ENCODE measurements around the gene PCMTD2. TPM values are rescaled to one million over a fixed set of nuclear protein-coding genes. Genes with fewer than 3 reads are reported as not detected.
A peak's percentile ranks its signal among the peaks of the same experiment; 100 is the strongest.
"Not testable (repeated sequence)": the region's sequence is repeated elsewhere in the genome, so short reads cannot be mapped to it uniquely, and the experiment has no call there.

Gene PCMTD2
- total and polyA plus RNA-seq, 5 donors from 2014 or later: 51.1 to 112 (median 79.4) TPM

- Mint-ChIP-seq H3K36me3 (peaks cover 16% of the 10 kb centered on the region), H3K4me3 (no peak overlapping the region), H3K9me3 (peaks cover 0 to 6% (median 0%) of the 10 kb centered on the region in 7 donors), H3K27ac (no peak overlapping the region), H3K27me3 (no peaks in the 10 kb centered on the region), H3K4me1 (peaks cover 7 to 12% (median 9%) of the 10 kb centered on the region in 4 donors)
- no peaks in the 10 kb centered on the region for H3K36me3 ChIP-seq (ENCODE audit: control insufficient read depth, insufficient read depth, low read length)
- H3K27me3 ChIP-seq (ENCODE audit: control insufficient read depth, insufficient read depth, low read length): no peaks in the 10 kb centered on the region
- ATAC-seq (ENCODE audit: low read depth in 2 of 2): no peak
- no peak for DNase-seq
- no peaks in the 10 kb centered on the region for H3K4me1 ChIP-seq (ENCODE audit: control insufficient read depth, insufficient read depth, low read length, poor library complexity, severe bottlenecking)
- H3K9me3 ChIP-seq (ENCODE audit: control insufficient read depth in 2 of 2, low read length in 2 of 2): no peaks in the 10 kb centered on the region
- no peak overlapping the region for H3K27ac ChIP-seq (ENCODE audit: insufficient read depth, low read length, poor library complexity, severe bottlenecking)
- H3K4me3 ChIP-seq (ENCODE audit: low read depth, low read length): no peak overlapping the region
Measured at GRCh38 chr20:64279826-64280459, 24.4 kb downstream of the PCMTD2 start.

GRCh38 chr20:64280460-64280843, 24.9 kb downstream of the PCMTD2 start:
- ATAC-seq (ENCODE audit: low read depth in 2 of 2) (no peak), DNase-seq (no peak)
- Histone ChIP-seq H3K27ac (ENCODE audit: insufficient read depth, low read length, poor library complexity, severe bottlenecking) (no peak overlapping the region), H3K4me3 (ENCODE audit: low read depth, low read length) (no peak overlapping the region), H3K27me3 (ENCODE audit: control insufficient read depth, insufficient read depth, low read length) (no peaks in the 10 kb centered on the region), H3K36me3 (ENCODE audit: control insufficient read depth, insufficient read depth, low read length) (no peaks in the 10 kb centered on the region), H3K4me1 (ENCODE audit: control insufficient read depth, insufficient read depth, low read length, poor library complexity, severe bottlenecking) (no peaks in the 10 kb centered on the region), H3K9me3 (ENCODE audit: control insufficient read depth in 2 of 2, low read length in 2 of 2) (no peaks in the 10 kb centered on the region)
- H3K27me3 Mint-ChIP-seq: no peaks in the 10 kb centered on the region
- H3K4me3 Mint-ChIP-seq: no peak overlapping the region
- peaks cover 0 to 6% (median 0%) of the 10 kb centered on the region in 7 donors for H3K9me3 Mint-ChIP-seq
- H3K36me3 Mint-ChIP-seq: peaks cover 16% of the 10 kb centered on the region
- H3K4me1 Mint-ChIP-seq: peaks cover 5 to 12% (median 8%) of the 10 kb centered on the region in 4 donors
- peak overlapping the region in 1 of 3 donors; percentile 2 for H3K27ac Mint-ChIP-seq

DNA sequence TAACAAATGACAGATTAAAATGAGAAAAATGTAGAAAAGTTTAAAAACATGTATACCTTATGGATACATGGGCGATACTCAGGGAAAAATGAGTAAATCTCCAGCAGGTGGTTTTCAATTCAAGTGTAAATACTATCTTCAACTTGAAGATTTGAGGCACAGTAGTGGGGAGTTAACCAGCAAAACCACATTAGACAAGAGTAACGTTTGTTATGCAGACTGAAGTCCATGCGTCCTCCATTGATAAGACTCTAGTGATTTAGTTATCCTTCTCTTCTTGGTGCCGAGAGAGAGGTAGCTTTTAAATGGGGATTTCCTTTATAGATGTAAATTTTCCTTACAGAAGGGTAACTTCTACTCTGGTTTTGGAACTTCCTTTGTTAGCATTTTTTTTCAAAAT, 28.1 kb downstream of the PCMTD2 start:
- peaks cover 0 to 6% (median 0%) of the 10 kb centered on the region in 7 donors for H3K9me3 Mint-ChIP-seq
- peaks cover 5 to 7% (median 6%) of the 10 kb centered on the region in 4 donors for H3K4me1 Mint-ChIP-seq

GRCh38 chr20:64285579-64286446, 30.3 kb downstream of the PCMTD2 start:
- not testable (repeated sequence) for H3K9me3 ChIP-seq (ENCODE audit: control insufficient read depth in 2 of 2, low read length in 2 of 2); H3K27me3 ChIP-seq (ENCODE audit: control insufficient read depth, insufficient read depth, low read length); H3K4me1 Mint-ChIP-seq; H3K4me3 ChIP-seq (ENCODE audit: low read depth, low read length); H3K9me3 Mint-ChIP-seq; H3K4me3 Mint-ChIP-seq; H3K4me1 ChIP-seq (ENCODE audit: control insufficient read depth, insufficient read depth, low read length, poor library complexity, severe bottlenecking); H3K36me3 ChIP-seq (ENCODE audit: control insufficient read depth, insufficient read depth, low read length); H3K27ac Mint-ChIP-seq; H3K27me3 Mint-ChIP-seq; H3K27ac ChIP-seq (ENCODE audit: insufficient read depth, low read length, poor library complexity, severe bottlenecking); H3K36me3 Mint-ChIP-seq
- ATAC-seq (ENCODE audit: low read depth in 2 of 2): peak; percentile 71 to 75
- DNase-seq: peak; percentile 57 to 87 (median 67)

More for the DNA sequence above, 28.1 kb downstream of the PCMTD2 start:
- no peaks in the 10 kb centered on the region for H3K36me3 Mint-ChIP-seq
- H3K4me3 ChIP-seq (ENCODE audit: low read depth, low read length): no peak overlapping the region
- no peak overlapping the region for H3K27ac ChIP-seq (ENCODE audit: insufficient read depth, low read length, poor library complexity, severe bottlenecking)
- H3K27ac Mint-ChIP-seq: no peak overlapping the region
- no peaks in the 10 kb centered on the region for H3K36me3 ChIP-seq (ENCODE audit: control insufficient read depth, insufficient read depth, low read length)
- H3K4me1 ChIP-seq (ENCODE audit: control insufficient read depth, insufficient read depth, low read length, poor library complexity, severe bottlenecking): no peaks in the 10 kb centered on the region
- ATAC-seq (ENCODE audit: low read depth in 2 of 2) (no peak), DNase-seq (no peak)
- peaks cover 0 to 3% of the 10 kb centered on the region in 2 experiments for H3K9me3 ChIP-seq (ENCODE audit: control insufficient read depth in 2 of 2, low read length in 2 of 2)
- H3K4me3 Mint-ChIP-seq: no peak overlapping the region
- no peaks in the 10 kb centered on the region for H3K27me3 ChIP-seq (ENCODE audit: control insufficient read depth, insufficient read depth, low read length)
- no peaks in the 10 kb centered on the region for H3K27me3 Mint-ChIP-seq

DNA sequence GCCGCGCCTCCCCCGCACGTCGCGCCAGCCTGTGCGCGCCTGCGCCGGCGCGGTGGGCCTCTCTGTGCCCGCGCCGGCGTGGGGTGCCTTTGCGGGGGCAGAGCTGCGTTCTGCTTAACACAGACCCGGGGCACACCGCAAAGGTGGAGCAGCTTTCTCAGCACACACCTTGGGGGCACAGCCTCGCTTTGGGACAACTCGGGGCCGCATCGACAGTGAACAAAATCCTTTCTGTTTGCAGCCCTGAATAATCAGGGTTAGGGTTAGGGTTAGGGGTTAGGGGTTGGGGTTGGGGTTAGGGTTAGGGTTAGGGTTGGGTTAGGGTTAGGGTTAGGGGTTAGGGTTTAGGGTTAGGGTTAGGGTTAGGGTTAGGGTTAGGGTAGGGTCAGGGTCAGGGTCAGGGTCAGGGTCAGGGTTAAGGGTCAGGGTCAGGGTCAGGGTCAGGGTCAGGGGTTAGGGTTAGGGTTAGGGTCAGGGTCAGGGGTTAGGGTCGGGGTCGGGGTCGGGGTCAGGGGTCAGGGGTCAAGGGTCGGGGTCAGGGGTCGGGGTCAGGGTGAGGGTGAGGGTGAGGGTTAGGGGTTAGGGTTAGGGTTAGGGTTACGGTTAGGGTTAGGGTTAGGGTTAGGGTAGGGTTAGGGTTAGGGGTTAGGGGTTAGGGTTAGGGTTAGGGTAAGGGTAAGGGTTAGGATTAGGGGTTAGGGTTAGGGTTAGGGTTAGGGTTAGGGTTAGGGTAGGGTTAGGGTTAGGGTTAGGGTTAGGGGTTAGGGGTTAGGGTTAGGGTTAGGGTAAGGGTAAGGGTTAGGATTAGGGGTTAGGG, 31.1 kb downstream of the PCMTD2 start:
- not testable (repeated sequence) for H3K4me1 ChIP-seq (ENCODE audit: control insufficient read depth, insufficient read depth, low read length, poor library complexity, severe bottlenecking); H3K4me1 Mint-ChIP-seq; ATAC-seq (ENCODE audit: low read depth in 2 of 2); H3K27ac ChIP-seq (ENCODE audit: insufficient read depth, low read length, poor library complexity, severe bottlenecking); H3K27me3 Mint-ChIP-seq; H3K27me3 ChIP-seq (ENCODE audit: control insufficient read depth, insufficient read depth, low read length); H3K4me3 ChIP-seq (ENCODE audit: low read depth, low read length); H3K27ac Mint-ChIP-seq; H3K36me3 ChIP-seq (ENCODE audit: control insufficient read depth, insufficient read depth, low read length); H3K9me3 Mint-ChIP-seq; H3K4me3 Mint-ChIP-seq; H3K9me3 ChIP-seq (ENCODE audit: control insufficient read depth in 2 of 2, low read length in 2 of 2); H3K36me3 Mint-ChIP-seq
- peak in 1 of 3 donors; percentile 12 for DNase-seq

- not testable (repeated sequence) for H3K4me3 Mint-ChIP-seq; DNase-seq; H3K36me3 ChIP-seq (ENCODE audit: control insufficient read depth, insufficient read depth, low read length); H3K27ac ChIP-seq (ENCODE audit: insufficient read depth, low read length, poor library complexity, severe bottlenecking); H3K4me3 ChIP-seq (ENCODE audit: low read depth, low read length); ATAC-seq (ENCODE audit: low read depth in 2 of 2); H3K4me1 Mint-ChIP-seq; H3K9me3 Mint-ChIP-seq; H3K4me1 ChIP-seq (ENCODE audit: control insufficient read depth, insufficient read depth, low read length, poor library complexity, severe bottlenecking); H3K27me3 ChIP-seq (ENCODE audit: control insufficient read depth, insufficient read depth, low read length); H3K27me3 Mint-ChIP-seq; H3K27ac Mint-ChIP-seq; H3K36me3 Mint-ChIP-seq; H3K9me3 ChIP-seq (ENCODE audit: control insufficient read depth in 2 of 2, low read length in 2 of 2)
Measured at GRCh38 chr20:64287264-64287590, 31.7 kb downstream of the PCMTD2 start.

DNA sequence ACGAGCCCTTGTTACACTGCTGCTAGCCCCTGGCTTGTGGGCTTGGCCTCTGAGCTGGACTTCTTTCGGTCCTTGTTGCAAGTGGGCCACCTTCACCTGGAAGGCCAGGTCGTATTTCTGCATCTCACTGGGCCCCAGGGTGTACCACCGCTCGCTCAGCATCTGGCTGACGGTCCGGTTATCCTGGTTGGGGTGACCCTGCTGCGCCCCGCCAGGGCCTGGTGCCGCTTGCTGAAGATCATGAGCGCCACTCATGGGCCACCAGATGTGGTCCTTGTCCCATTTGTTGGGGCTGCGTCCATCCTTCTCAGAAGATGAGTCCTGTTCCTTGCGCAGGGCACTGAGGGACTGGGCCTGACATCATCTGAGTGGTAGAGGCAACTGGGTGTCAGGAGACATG, 36.6 kb downstream of the PCMTD2 start:
- H3K36me3 ChIP-seq (ENCODE audit: control insufficient read depth, insufficient read depth, low read length); H3K27me3 Mint-ChIP-seq; H3K27ac Mint-ChIP-seq; H3K4me1 Mint-ChIP-seq; H3K27me3 ChIP-seq (ENCODE audit: control insufficient read depth, insufficient read depth, low read length); H3K4me1 ChIP-seq (ENCODE audit: control insufficient read depth, insufficient read depth, low read length, poor library complexity, severe bottlenecking); DNase-seq; ATAC-seq (ENCODE audit: low read depth in 2 of 2); H3K9me3 Mint-ChIP-seq; H3K9me3 ChIP-seq (ENCODE audit: control insufficient read depth in 2 of 2, low read length in 2 of 2); H3K27ac ChIP-seq (ENCODE audit: insufficient read depth, low read length, poor library complexity, severe bottlenecking); H3K4me3 ChIP-seq (ENCODE audit: low read depth, low read length); H3K36me3 Mint-ChIP-seq; H3K4me3 Mint-ChIP-seq: not testable (repeated sequence)

Data from CD4-positive, CD25-positive, alpha-beta regulatory T cell (primary cell).